Sigmoid colon (tissue), 4 donors: Measurements from ENCODE around the gene ABLIM3.

Source experiments
- EP300 ChIP-seq, 4 donors: sonication (generic); formaldehyde crosslinking; IDR thresholded peaks; one replicate each; pipeline ENCODE4 v1.6.1; 2017; ENCODE audit warnings: antibody characterized with exemption in 4 of 4
- POLR2A ChIP-seq, 2 donors: fragments of 450-650 bp; IDR thresholded peaks; one replicate each; pipeline ENCODE4 v1.6.1; 2016; ENCODE audit warnings: antibody characterized with exemption in 2 of 2, mild to moderate bottlenecking in 2 of 2, moderate library complexity in 2 of 2
- TF ChIP-seq, protein P1 (sequence below), 4 experiments: fragments of 450-650 bp in 3 of 4; fragments of 200-600 bp in 1 of 4; IDR thresholded peaks; one replicate each; pipeline ENCODE4 v1.5.1; 2016 to 2019; ENCODE audit warnings: antibody characterized with exemption in 4 of 4, mild to moderate bottlenecking in 3 of 4, moderate library complexity in 2 of 4

DNA sequence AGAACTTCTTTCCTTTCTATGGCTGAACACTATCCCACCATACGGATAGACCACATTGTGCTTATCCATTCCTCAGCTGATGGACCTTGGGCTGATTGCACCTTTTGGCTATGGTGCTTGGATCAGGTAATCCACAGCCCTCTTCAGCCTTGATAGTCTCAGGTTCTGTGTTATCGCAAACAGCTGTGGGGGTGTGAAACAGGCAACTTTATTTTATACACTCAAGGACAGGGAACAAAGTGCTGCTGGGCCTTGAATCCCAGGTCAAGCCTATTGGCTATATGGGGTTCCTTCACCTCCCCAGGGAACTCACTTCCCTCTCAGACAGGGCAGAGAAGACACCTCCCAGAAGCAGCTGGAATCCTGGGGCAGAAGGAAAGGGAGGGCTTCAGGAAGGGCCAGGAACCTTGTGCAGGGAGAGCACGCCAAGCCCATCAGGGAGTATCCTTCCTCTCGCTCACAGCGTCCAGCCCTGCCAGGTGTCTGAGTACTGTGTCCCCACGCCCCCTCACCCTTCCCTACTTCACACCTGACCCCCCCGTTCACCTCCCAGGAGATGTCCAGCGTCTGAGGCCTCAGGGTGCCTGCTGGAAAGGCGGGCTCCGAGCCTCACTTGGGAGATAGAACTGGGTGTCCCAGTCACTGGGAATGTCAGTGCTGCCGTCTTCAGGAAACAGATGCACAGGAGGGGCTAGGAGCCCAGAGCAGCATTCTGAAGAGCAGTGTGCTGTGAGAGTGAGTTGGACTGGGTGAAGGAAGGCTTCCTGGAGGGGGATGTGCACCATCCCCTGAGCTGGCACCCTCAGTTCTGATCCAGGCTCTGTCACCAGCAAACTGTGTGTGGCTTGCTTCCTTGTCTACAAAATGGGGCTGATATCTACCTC lies 163.1 kb downstream of the ABLIM3 start:
- TF ChIP-seq, protein P1, sequence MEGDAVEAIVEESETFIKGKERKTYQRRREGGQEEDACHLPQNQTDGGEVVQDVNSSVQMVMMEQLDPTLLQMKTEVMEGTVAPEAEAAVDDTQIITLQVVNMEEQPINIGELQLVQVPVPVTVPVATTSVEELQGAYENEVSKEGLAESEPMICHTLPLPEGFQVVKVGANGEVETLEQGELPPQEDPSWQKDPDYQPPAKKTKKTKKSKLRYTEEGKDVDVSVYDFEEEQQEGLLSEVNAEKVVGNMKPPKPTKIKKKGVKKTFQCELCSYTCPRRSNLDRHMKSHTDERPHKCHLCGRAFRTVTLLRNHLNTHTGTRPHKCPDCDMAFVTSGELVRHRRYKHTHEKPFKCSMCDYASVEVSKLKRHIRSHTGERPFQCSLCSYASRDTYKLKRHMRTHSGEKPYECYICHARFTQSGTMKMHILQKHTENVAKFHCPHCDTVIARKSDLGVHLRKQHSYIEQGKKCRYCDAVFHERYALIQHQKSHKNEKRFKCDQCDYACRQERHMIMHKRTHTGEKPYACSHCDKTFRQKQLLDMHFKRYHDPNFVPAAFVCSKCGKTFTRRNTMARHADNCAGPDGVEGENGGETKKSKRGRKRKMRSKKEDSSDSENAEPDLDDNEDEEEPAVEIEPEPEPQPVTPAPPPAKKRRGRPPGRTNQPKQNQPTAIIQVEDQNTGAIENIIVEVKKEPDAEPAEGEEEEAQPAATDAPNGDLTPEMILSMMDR (IDR thresholded peaks at IDR 0.05): no peak
- TF ChIP-seq POLR2A (IDR thresholded peaks at IDR 0.05) (no peak), EP300 (IDR thresholded peaks at IDR 0.05) (no peak)
